GM12878 (cell line): ENCODE results near the gene BZW2.

ENCODE experiments used
- CHD2 ChIP-seq: IDR thresholded peaks from 2 replicates; pipeline ENCODE4 v1.6.1; 2011; ENCODE audit warnings: low read depth, low read length, improper control_type of control experiment, borderline replicate concordance
- JUND ChIP-seq: IDR thresholded peaks from 2 replicates; pipeline ENCODE4 v1.6.1; 2012; ENCODE audit warnings: low read depth, mild to moderate bottlenecking, low read length, improper control_type of control experiment, moderate library complexity
- MEF2B ChIP-seq: fragments of 450-650 bp; IDR thresholded peaks from 2 replicates; pipeline ENCODE4 v1.6.1; 2018; ENCODE audit warnings: mild to moderate bottlenecking, moderate library complexity; ENCODE audit not compliant: partially characterized antibody, poor library complexity, severe bottlenecking

GRCh38 chr7:16745645-16746044 lies 99.7 kb downstream of the BZW2 start:
- no peak for TF ChIP-seq MEF2B
- no peak for TF ChIP-seq JUND
- no peak for TF ChIP-seq CHD2
